HG03575 (cell line): Measurements from ENCODE around the gene FAM153A.
"Not testable (repeated sequence)": the region's sequence is repeated elsewhere in the genome, so short reads cannot be mapped to it uniquely, and the experiment has no call there.

Experiments
- ATAC-seq: cut with Tn5 transposase; IDR thresholded peaks from one replicate; pipeline ENCODE4 v1.9.1; 2021; ENCODE audit not compliant: unreplicated experiment, insufficient number of reproducible peaks, low FRiP score; ENCODE audit errors: extremely low read depth

The FAM153A gene

DNA sequence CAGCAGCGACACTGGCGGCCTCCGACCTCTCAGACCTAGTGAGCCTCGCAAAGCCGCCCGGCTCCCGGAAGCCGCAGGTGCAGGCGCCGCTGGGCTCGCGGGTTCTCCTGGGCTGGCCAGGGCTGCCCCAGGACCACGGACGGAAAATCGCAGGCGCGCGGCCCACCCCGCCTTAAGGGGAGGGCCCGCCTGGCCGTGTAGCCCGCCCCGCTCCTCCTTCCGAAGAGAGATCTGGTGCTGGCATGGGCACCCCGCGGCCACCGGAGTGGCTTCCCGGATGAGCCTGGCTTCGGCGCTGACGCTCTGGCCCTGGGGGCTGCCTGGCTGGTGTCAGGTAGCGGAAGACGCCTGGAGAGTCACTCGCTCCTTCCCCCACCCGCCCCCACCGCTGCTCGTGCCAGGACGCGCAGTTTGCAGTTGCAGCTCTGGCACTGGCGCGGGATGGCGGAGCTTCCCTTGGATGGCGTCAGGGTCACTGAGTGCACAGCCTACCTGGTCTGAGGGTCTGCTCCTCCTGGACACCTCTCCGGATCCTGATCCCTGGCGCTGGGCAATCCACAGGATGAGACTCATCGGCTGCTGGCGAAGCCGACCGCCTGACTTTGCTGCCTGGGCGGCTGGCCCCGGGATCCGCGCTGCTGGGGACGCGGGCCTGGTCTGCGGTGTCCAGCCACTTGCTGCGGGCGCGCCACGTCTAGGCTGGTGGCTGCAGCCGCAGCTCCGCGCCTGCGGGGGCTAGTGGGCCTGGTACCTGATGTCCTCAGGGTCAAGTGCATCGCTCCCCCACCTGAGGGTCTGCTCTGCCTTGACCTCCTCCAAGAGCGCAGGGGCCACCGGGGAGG lies at the start of gene FAM153A:
FAM153A (minus strand) TSS at position 108 of the 842 bp plus-strand sequence.
- not testable (repeated sequence) for ATAC-seq

GRCh38 chr5:177832287-177832686 lies 49.6 kb upstream of the FAM153A start:
- ATAC-seq = not testable (repeated sequence)

DNA sequence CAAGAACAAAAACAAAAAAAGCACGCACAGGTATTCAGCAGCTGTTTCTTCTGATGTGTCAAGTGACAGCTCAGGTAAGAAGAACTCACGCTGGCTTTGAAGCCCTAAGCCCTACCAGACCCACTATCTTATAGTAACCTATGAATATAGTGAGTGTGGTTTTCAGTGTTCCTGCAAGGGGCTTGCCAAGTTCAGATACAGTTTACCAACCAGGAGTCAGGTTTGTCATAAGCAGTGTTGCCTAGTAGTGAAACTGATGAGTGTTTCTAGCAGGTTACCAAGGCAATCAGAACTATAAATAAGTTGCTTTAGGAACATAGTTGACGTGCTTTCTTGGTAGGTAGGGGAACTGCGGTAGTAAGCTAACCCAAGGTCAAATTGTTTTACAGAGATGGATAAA lies 43.4 kb upstream of the FAM153A start:
- ATAC-seq = not testable (repeated sequence)

DNA sequence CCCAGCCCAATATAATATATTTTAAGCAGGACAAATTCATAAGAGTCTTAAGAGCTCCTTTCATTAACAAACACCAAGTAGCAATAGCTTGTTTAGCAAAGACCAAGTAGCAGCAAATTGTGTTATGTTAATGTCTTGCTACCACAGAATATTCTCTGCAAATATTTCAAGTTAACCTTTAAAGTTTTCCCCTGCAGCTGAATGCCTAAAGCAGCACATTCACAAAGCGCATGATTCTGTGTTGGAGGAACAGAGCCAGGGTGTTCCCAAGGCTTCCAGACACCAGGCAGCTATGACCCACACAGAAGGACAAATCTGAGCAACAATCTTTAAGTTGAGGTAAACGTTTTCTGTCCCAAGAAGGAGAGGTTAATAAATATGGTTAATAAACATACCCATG lies 42.1 kb upstream of the FAM153A start:
- not testable (repeated sequence) for ATAC-seq

GRCh38 chr5:177822489-177822888 lies 39.8 kb upstream of the FAM153A start:
- not testable (repeated sequence) for ATAC-seq

DNA sequence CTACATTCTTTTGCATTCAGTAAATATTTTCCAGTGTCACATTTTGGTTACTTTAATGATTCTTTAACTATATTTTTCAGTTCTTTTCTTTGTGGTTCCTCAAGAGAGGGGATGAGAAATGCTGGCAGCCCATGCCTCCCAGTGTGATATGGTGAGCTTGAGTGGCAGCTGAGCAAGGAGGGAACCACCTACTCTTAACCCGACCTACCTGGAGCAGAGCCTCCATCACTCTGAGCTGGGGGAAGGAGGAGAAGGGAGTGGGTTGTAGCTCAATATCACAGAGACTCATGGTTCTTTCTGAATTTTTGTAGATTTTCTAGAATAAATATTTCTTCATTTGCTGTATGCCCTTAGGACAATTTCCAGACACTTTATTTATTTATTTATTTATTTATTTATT lies 37.0 kb upstream of the FAM153A start:
- not testable (repeated sequence) for ATAC-seq

GRCh38 chr5:177812814-177813425 lies 30.2 kb upstream of the FAM153A start:
- not testable (repeated sequence) for ATAC-seq

GRCh38 chr5:177812160-177812743 lies 29.6 kb upstream of the FAM153A start:
- ATAC-seq = not testable (repeated sequence)

- ATAC-seq = not testable (repeated sequence)
Measured at GRCh38 chr5:177809209-177809913, 26.7 kb upstream of the FAM153A start.

DNA sequence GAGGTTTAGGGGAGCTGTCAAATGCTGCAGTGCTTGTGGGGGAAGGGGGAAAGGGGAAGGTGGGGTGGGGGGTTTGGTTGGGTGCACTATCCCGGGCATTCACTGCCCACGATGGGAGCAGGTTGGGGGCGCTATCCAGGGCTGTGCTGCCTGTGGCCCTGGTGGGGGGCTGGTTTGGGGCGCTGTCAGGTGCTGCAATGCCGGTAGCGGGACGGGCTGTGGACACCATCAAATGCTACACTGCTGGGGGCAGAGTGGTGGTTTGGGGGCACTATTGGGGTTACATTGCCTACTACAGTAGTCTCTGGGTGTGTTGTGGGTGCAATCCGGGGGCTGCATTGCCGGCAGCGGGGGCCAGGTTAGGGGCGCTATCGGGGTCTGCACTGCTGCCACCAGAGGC lies 25.7 kb upstream of the FAM153A start:
- not testable (repeated sequence) for ATAC-seq

- not testable (repeated sequence) for ATAC-seq
Measured at GRCh38 chr5:177807265-177807664, 24.6 kb upstream of the FAM153A start.

DNA sequence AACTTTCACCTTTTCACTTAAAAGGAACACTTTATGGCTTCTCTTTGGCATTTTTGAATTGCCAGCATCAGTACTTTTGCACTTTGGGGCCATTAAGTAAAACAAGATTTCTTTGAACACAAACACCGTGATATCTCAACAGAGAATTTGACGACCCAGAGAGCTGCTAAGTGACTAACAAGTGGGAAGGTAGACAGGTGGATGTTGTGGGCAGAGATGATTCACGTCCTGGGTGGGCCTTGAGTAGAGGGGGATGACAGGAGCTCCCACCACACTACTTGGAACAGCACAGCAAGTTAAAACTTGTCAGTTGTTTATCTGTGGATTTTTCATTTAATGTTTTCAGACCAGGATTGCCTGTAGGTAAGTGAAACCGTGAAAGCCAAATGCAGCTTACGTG lies 18.7 kb upstream of the FAM153A start:
- ATAC-seq = not testable (repeated sequence)

DNA sequence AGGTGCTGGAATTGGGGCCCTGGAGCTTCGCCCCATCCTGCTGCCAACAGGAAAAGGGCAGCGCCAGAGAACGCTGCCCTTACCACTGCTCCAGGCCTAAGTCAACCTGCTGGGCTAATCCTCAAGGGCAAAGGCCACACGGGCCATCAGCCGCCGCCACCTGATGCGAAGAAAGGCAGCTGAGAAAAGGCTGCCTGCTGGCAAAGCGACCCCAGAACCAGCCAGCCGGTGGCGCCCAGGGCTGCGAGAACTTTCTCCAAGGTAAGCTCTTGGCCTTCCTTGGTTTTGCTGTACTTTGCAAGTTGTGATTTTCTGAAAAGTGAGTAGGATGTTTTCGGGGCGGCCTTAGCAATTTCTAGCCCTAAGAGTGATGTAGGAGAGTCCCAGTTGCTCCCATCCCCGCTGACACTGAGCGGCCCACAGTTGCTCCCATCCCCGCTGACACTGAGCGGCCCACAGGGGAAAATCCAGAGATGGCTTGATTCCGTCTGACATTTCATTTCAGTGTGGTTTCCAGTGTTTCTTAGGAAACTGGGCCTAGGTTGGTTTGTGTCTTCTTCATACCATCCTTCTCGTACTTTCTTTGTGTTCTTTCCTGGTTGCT lies 15.6 kb upstream of the FAM153A start:
- not testable (repeated sequence) for ATAC-seq

DNA sequence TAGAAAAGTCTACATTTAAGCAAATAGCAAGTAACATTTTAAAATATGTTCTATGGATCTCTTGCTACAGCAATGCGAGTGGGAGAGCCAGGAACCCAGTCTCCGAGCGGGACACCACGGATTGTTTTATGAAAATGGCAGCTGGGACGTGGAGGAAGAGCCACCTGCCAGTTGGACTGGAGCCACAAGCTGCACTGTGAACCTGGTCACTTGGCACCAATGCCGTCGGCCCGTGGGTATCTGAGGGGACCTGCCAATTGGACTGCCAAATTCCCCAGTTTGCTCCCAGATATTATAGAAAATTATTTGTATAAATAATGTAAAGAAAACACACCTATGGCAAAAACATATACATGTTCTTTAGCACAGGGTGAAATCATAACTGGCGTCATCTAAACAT lies 10.6 kb upstream of the FAM153A start:
- not testable (repeated sequence) for ATAC-seq

DNA sequence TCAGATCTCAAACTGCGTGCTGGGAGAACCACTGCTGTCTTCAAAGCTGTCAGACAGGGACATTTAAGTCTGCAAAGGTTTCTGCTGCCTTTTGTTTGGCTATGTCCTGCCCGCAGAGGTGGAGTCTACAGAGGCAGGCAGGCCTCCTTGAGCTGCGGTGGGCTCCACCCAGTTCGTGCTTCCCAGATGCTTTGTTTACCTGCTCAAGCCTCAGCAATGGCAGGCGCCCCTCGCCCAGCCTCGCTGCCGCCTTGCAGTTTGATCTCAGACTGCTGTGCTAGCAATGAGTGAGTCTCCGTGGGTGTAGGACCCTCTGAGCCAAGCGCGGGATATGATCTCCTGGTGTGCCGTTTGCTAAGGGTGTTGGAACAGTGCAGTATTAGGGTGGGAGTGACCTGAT lies 8.9 kb upstream of the FAM153A start:
- not testable (repeated sequence) for ATAC-seq

DNA sequence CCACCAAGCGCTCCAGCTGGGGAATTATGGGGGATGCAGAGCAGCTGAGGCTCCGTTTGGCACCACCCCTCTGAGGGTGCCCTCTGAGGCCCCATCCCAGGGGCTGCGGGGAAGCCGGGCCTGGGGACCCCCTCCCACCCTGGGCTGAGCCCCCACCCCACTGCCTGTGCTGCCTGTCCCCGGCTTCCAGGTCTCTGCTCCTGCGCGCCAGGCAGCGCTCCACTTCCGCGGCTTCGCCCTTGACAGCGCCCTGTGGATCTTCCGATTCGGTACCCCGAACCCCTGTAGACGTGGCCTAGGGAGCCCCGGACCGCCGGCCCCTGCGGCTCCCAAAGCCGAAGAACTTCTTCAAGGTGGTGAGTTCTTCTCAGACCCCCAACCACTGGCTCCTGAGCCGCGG lies 530 bp downstream of the FAM153A start:
- not testable (repeated sequence) for ATAC-seq

GRCh38 chr5:177771206-177771605 lies 11.5 kb downstream of the FAM153A start:
- ATAC-seq = not testable (repeated sequence)

DNA sequence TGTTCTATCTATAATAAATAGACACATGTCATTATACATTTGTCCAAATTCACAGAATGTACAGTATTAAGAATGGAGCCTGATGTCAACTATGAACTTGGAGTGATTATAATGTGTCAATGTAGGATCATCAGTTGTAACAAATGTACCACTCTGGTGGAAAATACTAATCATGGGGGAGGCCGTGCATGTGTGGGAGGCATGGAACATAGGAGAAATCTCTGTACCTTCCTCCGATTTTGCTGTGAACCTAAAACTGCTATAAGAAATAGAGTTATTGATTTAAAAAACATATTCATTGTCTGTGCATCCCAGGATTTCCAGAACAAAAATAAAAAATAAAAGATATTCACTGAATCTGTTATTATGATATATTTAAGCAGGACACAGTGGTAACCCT lies 12.1 kb downstream of the FAM153A start:
- not testable (repeated sequence) for ATAC-seq
